MM.1S (cell line): ENCODE results near the gene FAHD1.

Experiments used
- DNase-seq: peaks from one replicate; pipeline ENCODE4 v3.0.0-alpha.2; 2015
- H2AFZ ChIP-seq: fragments of 300-600 bp; sonication (generic); 2 replicates; pipeline ENCODE4 v1.6.0; 2016; ENCODE audit warnings: antibody characterized with exemption, low read length
- H3F3A ChIP-seq: fragments of 300-600 bp; sonication (generic); 2 replicates; pipeline ENCODE4 v1.6.1; 2016; ENCODE audit warnings: mild to moderate bottlenecking, antibody characterized with exemption, low read length, moderate library complexity, mixed read lengths; ENCODE audit not compliant: insufficient read depth
- H3K27ac ChIP-seq: fragments of 300-600 bp; sonication (generic); 2 replicates; pipeline ENCODE4 v1.5.1; 2016; ENCODE audit warnings: mild to moderate bottlenecking, low read length
- H3K27me3 ChIP-seq: fragments of 300-600 bp; sonication (generic); replicated peaks from 2 replicates; pipeline ENCODE4 v1.6.0; 2016; ENCODE audit warnings: low read length; ENCODE audit not compliant: insufficient read depth
- H3K36me3 ChIP-seq: fragments of 300-600 bp; sonication (generic); replicated peaks from 2 replicates; pipeline ENCODE4 v1.6.1; 2016; ENCODE audit warnings: mild to moderate bottlenecking, low read length, mixed read lengths; ENCODE audit not compliant: insufficient read depth
- H3K4me1 ChIP-seq: fragments of 300-600 bp; sonication (generic); 2 replicates; pipeline ENCODE4 v1.6.1; 2016; ENCODE audit warnings: low read length, mixed read lengths
- H3K4me2 ChIP-seq: fragments of 300-600 bp; sonication (generic); 2 replicates; pipeline ENCODE4 v1.6.0; 2016; ENCODE audit warnings: low read depth, low read length
- H3K4me3 ChIP-seq: fragments of 300-600 bp; sonication (generic); 2 replicates; pipeline ENCODE4 v1.5.1; 2016; ENCODE audit warnings: low read length, mixed read lengths
- H3K79me2 ChIP-seq: fragments of 300-600 bp; sonication (generic); 2 replicates; pipeline ENCODE4 v1.6.1; 2016; ENCODE audit warnings: mixed run types, low read length, mixed read lengths
- H3K9ac ChIP-seq: fragments of 300-600 bp; sonication (generic); 2 replicates; pipeline ENCODE4 v1.6.1; 2016; ENCODE audit warnings: low read length, mixed read lengths
- H3K9me2 ChIP-seq: fragments of 300-600 bp; sonication (generic); replicated peaks from 2 replicates; pipeline ENCODE4 v1.6.1; 2016; ENCODE audit warnings: mild to moderate bottlenecking, low read length, mixed read lengths; ENCODE audit not compliant: insufficient read depth
- H3K9me3 ChIP-seq: fragments of 300-600 bp; sonication (generic); replicated peaks from 2 replicates; pipeline ENCODE4 v1.6.1; 2016; ENCODE audit warnings: mild to moderate bottlenecking, low read length, mixed read lengths; ENCODE audit not compliant: insufficient read depth
- H4K20me1 ChIP-seq: fragments of 300-600 bp; sonication (generic); 2 replicates; pipeline ENCODE4 v1.6.1; 2016; ENCODE audit warnings: mild to moderate bottlenecking, low read length, moderate library complexity, mixed read lengths; ENCODE audit not compliant: insufficient read depth
- CTCF ChIP-seq: fragments of 300-600 bp; sonication (generic); IDR thresholded peaks from 2 replicates; pipeline ENCODE4 v1.5.1; 2016; ENCODE audit warnings: antibody characterized with exemption, low read length, mixed read lengths
- EZH2 ChIP-seq: fragments of 300-600 bp; sonication (generic); optimal IDR thresholded peaks from 2 replicates; pipeline ENCODE3; 2017; ENCODE audit warnings: low read depth, mild to moderate bottlenecking, antibody characterized with exemption, low read length, mixed read lengths
- EZH2phosphoT487 ChIP-seq: fragments of 300-600 bp; sonication (generic); IDR thresholded peaks from 2 replicates; pipeline ENCODE4 v1.6.1; 2018; ENCODE audit warnings: antibody characterized with exemption, low read length

Gene FAHD1

GRCh38 chr16:1825864-1826690, 929 bp upstream of the FAHD1 start:
- DNase-seq = peak; percentile 81
- peaks cover 59% of the 10 kb centered on the region for H3K79me2 ChIP-seq
- H3K4me1 ChIP-seq = peaks cover 12% of the 10 kb centered on the region; the same call in 1 of the 2 replicates
- H3K27me3 ChIP-seq = no peaks in the 10 kb centered on the region
- peak overlapping the region; percentile 50; the same call in 1 of the 2 replicates for H3K9ac ChIP-seq
- no peaks in the 10 kb centered on the region for H3K9me2 ChIP-seq
- H4K20me1 ChIP-seq = no peaks in the 10 kb centered on the region
- H3K36me3 ChIP-seq = no peaks in the 10 kb centered on the region
- no peaks in the 10 kb centered on the region for H3K9me3 ChIP-seq
- TF ChIP-seq EZH2 = no peak
- TF ChIP-seq EZH2phosphoT487 = no peak
- no peak for TF ChIP-seq CTCF
- peaks cover 6% of the 10 kb centered on the region for H3F3A ChIP-seq
- peak overlapping the region; percentile 62; the same call in 1 of the 2 replicates for H2AFZ ChIP-seq
- H3K4me3 ChIP-seq = peak overlapping the region; percentile 74
- peak overlapping the region; percentile 94 for H3K4me2 ChIP-seq
- peak overlapping the region; percentile 38; the same call in 1 of the 2 replicates for H3K27ac ChIP-seq

DNA sequence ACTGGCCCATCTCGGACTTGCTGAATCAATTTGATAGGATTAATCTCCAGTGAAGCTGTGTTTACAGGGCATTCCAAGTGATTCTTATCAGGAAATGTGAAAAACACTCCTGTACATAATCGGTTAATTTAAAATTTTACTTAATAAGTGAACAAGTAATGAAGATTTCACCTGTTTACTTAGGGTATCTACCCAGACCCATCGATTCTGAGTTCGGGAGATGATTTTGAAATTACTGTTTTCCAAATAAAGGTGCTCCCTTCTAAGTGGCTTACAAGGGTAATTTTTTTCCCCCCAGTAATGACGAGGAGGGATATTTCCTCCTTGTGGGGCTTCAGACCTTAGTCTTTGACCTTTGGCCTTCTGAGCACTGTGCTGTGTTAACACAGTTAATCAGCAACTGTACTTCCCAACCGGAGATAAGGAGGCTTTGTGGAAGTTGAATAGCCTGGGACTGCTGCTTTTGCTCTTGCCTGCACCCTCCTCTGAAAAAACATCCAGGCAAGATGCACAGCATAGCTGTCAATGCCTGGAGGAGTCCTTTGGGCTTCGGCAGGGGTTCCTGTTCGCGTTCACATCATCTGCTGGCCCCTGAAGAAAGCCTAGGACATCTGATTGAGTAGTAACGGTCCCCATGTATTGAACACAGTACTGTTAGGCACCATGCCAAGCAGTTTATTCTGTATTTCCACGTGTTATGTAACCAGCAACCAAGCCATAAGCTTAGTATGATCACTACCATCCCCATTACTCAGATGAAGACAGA, 1.8 kb downstream of the FAHD1 start:
- Histone ChIP-seq H3K36me3 (no peaks in the 10 kb centered on the region), H3K9me2 (no peaks in the 10 kb centered on the region), H3F3A (peaks cover 6% of the 10 kb centered on the region), H3K27ac (no peak overlapping the region), H2AFZ (no peak overlapping the region), H3K4me3 (no peak overlapping the region), H4K20me1 (no peaks in the 10 kb centered on the region), H3K4me1 (peaks cover 12% of the 10 kb centered on the region; the same call in 1 of the 2 replicates), H3K27me3 (no peaks in the 10 kb centered on the region), H3K4me2 (peak overlapping the region; percentile 91; the same call in 1 of the 2 replicates), H3K79me2 (peaks cover 45% of the 10 kb centered on the region), H3K9me3 (no peaks in the 10 kb centered on the region), H3K9ac (no peak overlapping the region)
- DNase-seq = no peak
- TF ChIP-seq EZH2 = no peak
- TF ChIP-seq CTCF = no peak
- TF ChIP-seq EZH2phosphoT487 = no peak

DNA sequence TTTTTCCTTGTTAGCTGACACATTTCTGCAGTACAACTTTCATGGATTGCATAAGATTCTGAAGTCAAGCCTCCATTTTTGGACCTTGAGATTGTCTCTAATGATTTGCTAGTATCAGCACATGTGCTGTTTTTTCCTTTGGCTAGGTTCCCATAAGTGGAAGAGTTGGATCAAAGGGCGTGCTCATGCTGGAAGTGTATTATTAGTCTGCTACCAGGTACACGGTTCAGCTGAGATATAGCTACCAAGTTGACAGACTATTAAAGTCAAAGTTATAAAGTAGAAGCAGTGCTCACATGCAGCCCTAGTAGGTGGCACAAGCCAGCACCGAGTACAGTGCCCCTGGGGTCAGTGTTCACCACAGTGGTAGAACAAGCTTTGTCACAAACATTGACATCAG, 3.2 kb downstream of the FAHD1 start:
- no peaks in the 10 kb centered on the region for H3K9me3 ChIP-seq
- peaks cover 6% of the 10 kb centered on the region for H3F3A ChIP-seq
- no peak overlapping the region for H3K4me2 ChIP-seq
- H4K20me1 ChIP-seq = no peaks in the 10 kb centered on the region
- no peak for TF ChIP-seq EZH2
- no peak overlapping the region for H3K9ac ChIP-seq
- H2AFZ ChIP-seq = no peak overlapping the region
- DNase-seq = no peak
- peaks cover 31% of the 10 kb centered on the region for H3K79me2 ChIP-seq
- no peak overlapping the region for H3K4me3 ChIP-seq
- no peak overlapping the region for H3K27ac ChIP-seq
- H3K4me1 ChIP-seq = peaks cover 11% of the 10 kb centered on the region; the same call in 1 of the 2 replicates
- H3K36me3 ChIP-seq = no peaks in the 10 kb centered on the region
- no peaks in the 10 kb centered on the region for H3K9me2 ChIP-seq
- no peaks in the 10 kb centered on the region for H3K27me3 ChIP-seq
